Stimulated activated CD8-positive, alpha-beta memory T cell treated with anti-CD3 and anti-CD28 coated beads, Interleukin-4, amount 100 ng/mL, for 4 hours (primary cell): ENCODE measurements around the gene TSR3.

ENCODE experiments used
- DNase-seq, 2 donors: peaks; one replicate each; pipeline ENCODE4 v3.0.0-alpha.2; 2020; ENCODE audit warnings: low read depth in 2 of 2, low spot score in 1 of 2

TSR3 gene

DNA sequence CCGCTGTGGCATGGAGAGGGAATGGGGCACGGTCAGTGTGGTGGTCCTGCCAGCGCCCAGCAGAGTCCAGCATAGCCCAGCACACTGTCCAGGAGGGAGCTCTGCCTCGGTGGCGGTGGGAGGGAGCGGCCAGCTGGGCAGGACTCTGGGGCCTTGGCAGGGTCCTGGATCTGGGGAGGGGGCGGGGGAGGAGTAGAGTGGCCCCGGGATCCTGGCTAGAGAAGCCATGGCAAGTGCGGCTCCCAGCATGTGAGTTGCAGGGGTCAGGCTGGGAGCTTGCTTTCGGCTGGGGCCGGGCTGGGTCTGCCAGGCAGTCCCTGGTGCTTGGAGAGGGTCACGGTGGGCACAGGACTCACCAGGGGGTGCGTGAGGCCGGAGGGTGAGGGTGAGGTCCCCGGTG, 3.9 kb upstream of the TSR3 start:
- DNase-seq = no peak

DNA sequence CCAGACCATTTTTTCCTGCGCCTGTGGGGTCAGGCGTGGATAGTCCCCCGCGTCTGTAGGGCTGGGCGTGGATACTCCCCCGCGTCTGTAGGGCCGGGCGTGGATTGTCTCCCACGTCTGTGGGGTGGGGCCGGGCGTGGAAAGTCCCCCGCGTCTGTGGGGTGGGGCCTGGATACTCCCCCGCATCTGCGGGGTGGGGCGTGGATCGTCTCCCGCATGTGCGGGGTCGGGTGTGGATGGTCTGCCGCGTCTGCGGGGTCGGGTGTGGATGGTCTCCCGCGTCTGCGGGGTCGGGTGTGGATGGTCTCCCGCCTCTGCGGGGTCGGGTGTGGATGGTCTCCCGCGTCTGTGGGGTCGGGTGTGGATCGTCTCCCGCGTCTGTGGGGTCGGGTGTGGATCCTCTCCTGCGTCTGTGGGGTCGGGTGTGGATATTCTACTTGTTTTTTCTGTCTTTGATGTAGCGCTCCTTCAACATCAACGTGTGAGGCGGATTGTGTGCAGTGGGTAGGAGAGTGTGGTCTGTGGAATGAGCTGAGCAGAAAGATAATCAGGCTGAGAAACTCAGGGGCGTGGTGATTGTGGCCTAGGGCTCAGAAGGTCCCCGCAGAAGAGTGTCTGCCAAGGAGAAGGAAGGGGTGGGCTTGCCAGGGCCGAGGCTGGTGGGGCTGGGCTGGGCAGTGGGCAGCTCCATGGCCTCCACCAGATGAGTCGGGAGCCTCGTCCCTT, 3.3 kb upstream of the TSR3 start:
- no peak for DNase-seq

DNA sequence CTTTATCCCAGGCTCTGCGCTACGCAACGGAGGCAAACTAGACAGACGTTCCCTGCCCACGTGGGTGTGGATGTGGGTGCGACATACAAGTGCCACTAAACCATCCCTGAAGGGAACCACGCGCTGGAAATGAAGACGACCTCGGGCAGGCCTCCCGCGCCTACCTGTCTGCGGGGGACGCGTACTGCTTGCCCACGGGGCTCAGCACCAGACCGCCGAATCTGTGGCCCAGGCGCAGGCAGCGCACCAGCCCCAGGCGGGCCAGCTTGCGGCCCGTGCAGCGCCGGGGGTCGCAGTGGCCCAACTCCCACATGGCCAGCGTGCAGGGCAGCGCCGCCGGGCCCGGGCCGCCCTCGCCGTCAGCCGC, 480 bp downstream of the TSR3 start:
- DNase-seq = no peak

DNA sequence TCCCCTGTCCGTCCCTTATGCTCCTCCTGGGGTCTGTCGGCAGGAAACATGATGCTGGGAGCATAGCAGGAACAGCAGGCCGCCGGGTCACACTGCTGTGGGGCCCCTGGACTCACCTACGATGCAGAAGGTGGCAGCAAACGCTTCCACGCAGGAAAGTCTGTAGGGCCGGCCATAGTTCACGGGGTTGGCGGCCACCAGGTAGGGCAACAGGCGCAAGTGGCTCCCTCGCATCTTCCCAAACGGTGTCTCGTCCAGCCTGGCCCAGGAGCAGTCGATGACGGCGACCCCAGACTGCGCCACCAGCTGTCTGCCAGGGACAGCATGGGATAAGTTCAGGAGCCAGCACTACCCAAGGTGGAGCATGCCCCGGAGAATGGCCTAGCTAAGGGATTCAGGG, 987 bp downstream of the TSR3 start:
- no peak for DNase-seq

DNA sequence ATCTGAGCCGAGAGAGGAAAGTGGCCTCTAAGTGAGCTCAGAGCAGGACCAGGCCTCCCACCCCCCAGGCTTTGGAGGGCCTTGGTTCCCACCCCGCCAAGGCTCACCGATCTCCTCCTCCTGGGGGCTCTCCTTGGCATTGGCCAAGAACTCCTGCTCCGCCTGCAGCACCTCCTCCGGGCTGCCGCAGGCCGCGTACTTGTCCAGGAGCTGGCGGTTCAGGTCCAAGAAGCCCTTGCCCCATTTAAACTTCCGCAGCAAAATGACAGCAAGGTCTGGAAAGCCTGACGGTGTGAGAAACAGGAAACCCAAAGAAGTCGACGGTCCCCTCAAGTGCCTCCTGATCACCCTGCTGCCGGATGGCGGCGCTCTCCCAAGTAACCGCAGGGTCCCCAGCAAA, 1.7 kb downstream of the TSR3 start:
- DNase-seq = no peak

DNA sequence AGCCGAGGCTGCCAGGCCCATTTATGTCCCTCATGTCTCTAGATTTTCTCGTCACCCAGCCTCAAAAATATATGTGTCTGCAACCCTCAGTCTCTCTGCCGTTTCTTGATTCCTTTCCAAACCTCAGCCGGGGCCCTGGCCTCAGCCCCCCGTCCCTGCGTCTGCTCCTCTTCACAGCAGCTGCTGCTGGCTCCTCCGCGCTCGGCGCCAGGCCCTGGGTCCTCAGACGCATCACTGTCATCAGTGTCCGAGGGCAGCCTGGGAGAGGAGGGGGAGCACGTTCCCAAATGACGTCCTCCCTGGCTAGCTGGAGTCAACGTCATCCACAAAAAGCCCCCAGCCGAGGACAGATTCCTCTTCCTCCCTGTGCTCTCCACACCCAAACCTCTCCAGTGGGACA, 2.3 kb downstream of the TSR3 start:
- DNase-seq = no peak

DNA sequence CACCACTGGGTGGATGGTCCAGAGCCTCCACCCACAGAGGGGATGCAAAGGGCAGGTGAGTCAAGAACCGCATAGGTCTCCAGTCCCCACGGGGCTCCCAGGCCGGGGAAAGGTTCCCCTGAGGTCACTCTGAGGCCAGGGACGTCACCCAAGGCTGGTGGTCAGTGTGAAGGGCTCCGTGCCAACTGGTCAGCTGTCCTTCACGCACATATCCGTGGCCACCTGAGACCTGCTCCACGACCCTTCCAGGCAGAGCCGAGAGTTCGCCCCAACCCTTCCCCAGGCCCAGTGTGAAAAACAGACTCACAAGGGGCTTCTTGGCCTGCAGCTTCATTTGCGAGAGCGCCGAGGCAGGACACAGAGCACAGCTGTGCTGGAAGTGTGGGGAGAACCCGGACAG, 2.8 kb downstream of the TSR3 start:
- DNase-seq = no peak

DNA sequence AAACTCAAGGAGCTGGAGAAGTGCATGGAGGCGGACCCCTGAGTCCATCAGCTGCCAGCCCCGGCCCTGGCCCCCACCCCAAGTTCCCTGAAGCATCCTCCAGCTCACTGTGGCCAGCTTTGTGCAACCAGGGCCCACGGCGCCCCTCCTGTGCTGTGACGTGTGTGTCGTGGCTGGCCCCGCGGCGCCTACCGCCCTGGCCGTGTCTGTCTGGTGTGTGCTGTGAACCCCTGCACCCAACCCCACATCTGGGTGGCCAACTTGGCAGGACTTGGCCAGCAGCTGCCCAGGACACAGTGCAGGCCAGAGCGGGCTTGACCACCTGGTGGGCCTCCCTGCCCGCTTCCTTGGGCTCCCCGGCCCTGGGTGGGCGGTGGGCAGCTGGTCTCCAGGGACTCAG, 3.2 kb downstream of the TSR3 start:
- DNase-seq = no peak

DNA sequence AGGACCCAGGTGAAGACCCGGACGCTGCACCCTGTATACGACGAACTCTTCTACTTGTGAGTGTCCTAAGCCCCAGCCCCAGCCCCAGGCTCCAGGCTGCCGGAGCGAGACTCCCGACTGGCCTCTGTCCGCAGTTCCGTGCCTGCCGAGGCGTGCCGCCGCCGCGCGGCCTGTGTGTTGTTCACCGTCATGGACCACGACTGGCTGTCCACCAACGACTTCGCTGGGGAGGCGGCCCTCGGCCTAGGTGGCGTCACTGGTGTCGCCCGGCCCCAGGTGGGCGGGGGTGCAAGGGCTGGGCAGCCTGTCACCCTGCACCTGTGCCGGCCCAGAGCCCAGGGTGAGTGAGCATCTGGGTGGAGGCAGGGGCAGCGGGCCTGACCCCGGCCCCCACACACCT, 3.7 kb downstream of the TSR3 start:
- no peak for DNase-seq

DNA sequence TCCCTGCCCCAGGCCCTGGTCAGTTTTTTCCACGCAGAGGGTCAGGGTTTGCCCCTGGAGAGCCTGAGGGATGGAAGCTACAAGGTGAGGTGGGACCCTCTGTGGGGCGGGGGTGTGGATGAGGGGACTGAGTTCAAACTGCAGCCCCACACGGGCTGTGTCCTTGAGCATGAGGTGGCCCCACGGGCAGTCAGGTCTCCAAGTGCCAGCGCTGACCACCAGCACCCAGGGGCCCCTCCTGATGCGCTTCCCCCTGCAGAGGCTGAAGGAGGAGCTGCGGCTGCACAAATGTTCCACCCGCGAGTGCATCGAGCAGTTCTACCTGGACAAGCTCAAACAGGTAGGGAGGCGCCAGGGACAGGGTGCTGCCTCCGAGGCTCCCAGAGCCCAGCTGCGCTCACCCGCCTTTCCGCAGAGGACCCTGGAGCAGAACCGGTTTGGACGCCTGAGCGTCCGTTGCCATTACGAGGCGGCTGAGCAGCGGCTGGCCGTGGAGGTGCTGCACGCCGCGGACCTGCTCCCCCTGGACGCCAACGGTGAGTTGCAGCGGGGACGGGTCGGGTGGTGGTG, 4.3 kb downstream of the TSR3 start:
- DNase-seq = no peak

DNA sequence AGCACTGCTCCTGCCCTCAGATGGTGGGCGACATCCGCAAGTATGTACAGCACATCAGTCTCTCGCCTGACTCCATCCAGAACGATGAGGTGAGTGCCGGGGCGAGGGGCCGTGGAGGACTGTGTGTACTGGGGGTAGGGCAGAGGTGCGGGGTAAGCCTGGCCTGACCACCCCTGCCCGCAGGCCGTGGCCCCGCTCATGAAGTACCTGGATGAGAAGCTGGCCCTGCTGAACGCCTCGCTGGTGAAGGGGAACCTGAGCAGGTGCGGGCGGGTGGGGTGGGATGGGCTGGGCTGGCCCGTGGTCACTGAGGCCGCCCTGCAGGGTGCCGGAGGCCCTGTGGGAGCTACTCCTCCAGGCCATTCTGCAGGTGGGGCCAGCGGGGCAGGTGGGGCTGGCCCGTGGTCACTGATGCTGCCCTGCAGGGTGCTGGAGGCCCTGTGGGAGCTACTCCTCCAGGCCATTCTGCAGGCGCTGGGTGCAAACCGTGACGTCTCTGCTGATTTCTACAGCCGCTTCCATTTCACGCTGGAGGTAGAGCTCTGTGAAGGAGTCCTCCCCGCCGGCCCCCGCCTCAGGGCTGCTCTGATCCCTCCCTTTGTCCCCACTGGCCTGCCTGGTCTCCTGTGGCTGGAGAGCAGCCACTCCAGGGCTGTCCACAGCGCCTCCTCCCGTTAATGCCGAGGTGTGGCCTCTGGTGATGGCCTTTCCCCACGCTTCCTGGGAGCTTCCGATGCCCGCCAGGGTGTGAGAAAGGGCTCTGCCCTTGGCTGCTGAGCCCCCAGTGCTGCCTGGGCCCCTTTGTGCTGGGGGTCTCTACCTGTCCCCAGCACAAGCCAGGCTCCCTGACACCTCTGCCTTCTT, 5.0 kb downstream of the TSR3 start:
- no peak for DNase-seq

DNA sequence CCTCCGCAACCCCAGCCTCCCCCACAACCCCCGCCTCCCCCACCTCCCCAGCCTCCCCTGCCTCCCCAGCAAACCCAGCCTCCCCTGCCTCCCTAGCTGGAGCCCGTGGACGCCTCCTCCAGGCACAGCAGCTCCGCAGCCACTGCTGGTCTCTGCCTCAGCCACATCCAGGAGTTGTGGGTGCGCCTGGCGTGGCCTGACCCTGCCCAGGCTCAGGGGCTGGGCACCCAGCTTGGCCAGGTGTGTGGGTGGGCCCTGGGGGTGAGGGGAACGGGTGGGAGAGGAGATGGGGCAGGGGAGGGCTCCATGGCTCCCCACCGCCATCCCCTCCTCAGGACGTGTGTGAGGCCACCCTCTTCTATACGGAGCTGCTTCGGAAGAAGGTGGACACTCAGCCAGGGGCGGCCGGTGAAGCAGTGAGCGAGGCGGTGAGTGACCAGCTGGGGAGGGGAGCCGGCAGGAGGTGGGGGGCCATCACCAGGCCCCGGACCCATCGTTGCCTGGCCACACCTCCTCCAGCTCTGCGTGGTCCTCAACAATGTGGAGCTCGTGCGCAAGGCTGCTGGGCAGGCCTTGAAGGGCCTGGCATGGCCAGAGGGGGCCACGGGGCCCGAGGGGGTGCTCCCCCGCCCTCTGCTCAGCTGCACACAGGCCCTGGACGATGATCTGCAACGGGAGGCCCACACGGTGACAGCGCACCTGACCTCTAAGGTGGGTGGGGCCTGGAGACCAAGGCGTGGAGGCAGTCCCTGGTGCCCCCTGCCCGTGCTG, 5.8 kb downstream of the TSR3 start:
- no peak for DNase-seq

DNA sequence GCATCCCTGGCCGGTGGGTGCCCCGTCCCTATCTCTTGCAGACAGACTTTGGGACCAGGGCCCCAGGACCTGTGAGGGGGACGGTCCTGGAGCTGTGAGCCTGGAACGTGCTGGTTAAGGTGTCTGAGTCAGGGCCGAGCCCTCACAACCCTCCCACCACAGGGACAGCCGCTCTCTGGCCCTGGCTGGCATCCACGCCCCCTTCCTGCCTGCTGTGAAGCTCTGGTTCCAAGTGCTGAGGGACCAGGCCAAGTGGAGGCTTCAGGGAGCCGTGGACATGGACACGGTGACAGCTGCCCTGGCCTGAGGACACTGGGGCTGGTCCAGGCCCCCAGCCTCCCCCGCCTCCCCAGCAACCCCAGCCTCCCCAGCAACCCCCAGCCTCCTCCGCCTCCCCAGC, 6.6 kb downstream of the TSR3 start:
- DNase-seq = no peak

DNA sequence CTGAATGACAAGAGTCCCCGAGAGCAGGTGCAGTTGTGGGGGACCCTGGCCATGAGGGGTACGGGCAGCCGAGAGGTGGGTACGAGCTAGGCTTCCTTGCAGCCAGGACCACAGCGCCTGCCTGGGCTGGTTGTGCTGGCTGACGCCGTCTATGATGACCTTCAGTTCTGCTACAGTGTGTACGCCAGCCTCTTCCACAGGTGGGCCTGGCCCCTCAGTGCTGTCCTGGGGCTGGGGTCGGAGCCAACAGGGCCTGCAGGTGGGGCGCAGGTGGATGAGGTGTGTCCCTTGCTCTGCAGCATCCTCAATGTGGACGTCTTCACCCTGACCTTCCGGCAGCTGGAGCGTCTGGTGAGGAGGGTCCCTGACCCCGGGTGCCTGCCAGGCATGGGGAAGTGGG, 7.2 kb downstream of the TSR3 start:
- no peak for DNase-seq

DNA sequence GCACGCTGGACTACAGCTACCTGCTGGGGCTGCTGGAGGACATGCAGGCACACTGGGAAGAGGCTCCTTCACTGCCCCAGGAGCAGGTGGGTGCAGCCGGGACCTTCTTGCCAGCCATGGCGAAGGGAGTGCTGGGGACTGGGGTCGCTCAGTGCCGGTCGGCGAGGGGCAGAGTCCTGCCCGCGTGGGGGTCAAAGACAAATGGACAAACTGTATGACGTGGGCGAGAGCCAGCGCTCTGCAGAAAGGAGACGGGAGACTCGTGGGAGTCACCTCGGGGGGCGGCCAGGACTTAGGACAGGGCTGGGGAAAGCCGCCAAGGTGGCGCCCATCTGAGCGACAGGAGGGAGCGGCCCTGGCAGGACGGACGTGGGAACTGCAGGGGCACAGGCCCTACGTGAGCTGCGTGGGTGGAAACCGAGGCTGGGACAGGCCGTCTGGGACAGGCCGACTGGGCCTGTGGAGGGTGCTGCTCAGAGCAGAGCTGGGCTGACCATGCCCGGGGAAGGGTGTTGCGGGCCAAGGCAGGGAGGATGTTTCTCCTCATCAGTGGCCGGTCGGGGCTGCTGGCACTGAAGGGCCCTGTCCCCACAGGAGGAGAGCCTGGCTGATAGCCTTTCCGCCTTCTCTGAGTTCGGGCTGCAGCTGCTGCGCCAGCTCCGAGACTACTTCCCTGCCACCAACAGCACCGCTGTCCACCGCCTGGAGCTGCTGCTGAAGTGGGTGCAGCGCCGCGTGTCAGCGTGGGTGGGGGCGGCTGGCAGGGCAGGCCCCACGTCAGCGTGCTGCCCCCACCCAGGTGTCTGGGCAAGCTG, 8.0 kb downstream of the TSR3 start:
- no peak for DNase-seq

DNA sequence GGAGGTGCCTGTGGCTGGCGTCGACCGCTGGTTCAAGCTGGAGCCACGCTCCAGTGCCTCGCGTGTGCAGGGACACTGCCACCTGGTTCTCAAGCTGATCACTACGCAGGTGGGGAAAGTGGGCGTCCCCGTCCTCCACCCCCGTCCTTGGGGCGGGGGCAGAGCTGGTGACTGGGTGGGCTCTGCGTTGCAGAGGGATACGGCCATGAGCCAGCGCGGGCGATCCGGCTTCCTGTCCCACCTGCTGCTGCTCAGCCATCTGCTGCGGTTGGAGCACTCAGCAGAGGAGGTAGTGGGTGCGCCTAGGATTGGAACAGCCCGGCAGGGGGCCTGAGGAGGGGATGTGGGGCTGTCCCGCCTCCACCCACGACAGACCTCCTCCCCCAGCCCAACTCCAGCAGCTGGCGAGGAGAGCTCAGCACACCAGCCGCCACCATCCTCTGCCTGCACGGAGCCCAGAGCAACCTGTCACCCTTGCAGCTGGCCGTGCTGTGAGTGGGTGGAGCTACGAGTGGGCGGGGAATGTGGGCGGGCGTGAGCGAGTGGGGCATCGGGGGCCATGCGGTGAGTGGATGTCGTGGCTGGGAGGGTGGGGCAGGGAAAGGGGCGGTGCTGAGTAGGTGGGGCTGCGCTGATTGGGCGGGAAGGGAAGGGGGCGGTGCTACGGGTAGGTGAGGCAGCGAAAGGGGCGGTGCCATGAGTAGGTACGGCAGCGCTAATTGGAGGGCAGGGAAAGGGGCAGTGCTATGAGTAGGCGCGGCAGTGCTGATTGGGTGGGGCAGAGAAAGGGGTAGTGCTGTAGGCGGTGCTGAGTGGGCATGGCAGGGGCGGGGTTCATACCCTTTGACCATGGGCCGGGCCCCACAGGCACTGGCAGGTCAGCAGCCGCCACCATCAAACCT, 8.9 kb downstream of the TSR3 start:
- DNase-seq = peak; percentile 86 to 90

DNA sequence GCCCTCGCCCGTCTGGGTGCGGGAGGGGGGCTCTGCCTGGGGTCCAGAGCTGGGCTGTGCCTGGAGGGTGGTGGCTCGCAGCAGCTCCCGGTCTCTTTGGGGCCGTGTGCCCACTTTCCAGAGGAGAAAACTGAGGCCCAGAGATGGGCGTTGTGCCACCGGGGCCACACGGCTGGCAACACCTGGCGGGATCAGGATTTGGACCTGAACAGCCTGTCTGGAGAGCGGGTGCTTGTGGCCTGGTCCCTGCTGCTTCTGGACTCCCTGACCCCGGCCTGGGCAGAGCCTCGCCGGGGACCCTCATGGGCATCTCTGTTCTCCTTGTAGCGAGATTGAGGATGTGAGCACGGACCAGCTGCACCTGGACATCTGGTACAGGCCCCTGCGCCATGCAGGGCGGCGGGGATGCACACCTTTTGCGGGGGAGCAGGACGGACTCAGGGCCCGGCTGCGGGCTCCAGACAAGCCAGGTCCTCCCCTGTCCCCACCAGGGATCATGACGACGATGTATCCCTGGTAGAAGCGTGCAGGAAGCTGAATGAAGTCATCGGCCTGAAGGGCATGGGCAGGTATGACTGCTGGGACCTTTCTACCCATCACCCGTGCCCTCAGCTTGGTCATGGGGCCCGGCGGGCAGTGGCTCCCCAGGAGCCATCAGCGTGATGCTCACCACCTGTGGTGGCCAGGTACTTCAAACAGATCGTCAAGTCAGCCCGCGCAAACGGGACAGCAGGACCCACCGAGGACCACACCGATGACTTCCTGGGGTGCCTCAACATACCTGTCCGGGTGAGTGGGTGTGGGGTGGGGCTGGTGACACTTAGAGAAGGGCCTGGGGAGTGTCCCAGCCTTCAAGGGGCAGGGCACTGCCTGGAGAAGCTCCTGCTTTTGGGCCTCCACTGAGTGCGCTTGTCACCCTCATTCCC, 9.9 kb downstream of the TSR3 start:
- DNase-seq = no peak

DNA sequence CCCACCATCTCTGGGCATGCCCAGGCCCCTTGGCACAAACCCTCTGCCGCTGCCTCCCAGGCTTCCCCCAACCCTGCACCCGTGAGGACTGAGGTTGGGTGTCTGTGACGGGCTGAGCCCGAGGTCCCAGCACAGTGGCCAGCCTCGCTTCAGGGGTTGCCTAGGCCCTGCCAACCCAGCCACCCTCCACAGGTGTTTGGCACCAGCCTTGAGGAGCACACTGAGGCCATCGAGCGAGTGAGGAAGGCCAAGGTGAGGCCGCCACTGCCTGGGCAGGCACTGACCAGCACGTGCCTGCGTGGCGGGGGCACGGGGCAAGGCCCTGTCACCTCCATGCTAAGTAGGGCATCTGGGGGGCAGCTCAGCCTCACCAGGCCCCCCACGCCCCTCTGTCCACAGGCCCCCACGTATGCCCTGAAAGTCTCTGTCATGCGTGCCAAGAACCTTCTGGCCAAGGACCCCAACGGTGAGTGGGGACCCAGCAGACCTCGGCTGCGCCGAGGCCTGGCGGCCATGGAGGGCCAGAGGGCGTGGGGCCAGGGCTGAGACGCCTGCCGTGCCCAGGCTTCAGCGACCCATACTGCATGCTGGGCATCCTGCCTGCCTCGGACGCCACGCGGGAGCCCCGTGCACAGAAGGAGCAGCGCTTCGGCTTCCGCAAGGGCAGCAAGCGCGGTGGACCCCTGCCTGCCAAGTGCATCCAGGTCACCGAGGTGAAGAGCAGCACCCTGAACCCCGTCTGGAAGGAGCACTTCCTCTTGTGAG, 10.8 kb downstream of the TSR3 start:
- DNase-seq = no peak
